Fibroblast of skin of scalp (primary cell): Measurements from ENCODE around the gene IL31RA.

Experiments used
- DNase-seq: peaks from one replicate; pipeline ENCODE4 v3.0.0-alpha.2; 2013

Gene IL31RA

DNA sequence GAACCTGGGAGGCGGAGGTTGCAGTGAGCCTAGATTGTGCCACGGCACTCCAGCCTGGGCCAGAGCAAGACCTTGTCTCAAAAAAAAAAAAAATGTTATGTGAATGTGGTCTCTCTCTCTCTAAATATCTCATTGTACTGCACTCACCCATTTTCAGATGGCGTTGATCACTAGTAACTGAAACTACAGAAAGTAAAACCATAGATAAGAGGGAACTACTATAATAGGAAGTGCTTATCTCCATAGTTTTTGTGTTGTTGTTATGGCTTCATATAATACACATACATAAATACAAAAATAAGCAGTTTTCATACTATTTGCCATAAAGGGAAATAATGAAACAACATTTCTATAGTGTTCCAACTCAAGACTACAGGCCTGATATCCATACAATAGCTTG is 9.1 kb downstream of the IL31RA start:
- no peak for DNase-seq

DNA sequence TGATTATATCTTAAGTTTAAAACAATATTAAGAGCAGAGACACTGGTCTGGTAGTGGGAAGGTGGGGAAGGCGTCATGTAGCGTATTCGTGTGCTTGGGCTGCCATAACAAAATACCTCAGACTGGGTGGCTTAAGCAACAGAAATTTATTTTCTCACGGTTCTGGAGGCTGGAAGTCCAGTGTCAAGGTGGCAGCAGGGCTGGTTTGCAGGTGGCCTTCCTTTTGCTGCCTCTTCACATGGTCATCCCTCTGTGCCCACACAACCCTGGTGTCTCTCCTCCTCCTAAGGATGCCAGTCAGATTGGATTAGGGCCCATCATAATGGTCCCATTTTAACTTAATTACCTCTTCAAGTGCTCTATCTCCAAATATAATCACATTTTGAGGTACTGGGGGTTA is 9.6 kb downstream of the IL31RA start:
- no peak for DNase-seq

DNA sequence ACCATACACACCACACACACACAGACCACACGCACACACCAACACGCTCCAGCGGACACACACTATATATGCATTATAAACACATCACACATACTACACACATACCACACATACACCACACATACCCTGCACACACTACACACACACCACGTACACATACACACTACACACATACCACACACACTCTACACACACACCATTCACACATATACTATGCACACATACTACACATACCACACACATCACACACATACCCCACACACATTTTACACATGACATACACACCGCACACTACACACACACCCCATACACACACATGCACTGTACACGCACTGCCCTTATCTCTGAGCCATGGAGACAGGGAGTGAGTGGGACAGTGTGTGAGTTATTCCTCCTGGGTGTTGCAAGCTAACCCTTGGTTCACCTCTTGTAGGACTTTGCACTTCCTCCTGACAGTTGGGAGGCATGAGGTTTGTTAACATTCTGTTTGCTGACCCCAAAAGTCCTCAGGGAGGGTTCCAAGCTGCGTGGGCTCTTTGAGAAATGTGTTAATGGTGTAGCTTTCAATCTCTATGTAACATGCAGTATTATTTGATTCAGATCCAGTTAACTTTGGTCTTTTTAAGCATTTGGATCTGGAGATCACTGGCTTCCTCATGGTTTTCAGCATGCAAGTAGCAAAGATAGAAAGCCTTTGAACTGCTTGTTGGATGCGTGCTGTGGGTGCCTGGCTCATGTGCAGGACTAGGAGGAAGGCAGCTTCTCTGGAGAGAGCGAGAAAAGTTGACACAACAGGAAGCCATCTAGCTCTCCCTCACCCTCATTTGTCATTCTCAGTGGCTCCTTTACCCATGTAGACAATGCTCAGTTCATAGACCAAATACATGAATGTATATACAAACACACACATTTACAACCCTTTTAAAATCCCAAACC is 13.7 kb downstream of the IL31RA start:
- no peak for DNase-seq

DNA sequence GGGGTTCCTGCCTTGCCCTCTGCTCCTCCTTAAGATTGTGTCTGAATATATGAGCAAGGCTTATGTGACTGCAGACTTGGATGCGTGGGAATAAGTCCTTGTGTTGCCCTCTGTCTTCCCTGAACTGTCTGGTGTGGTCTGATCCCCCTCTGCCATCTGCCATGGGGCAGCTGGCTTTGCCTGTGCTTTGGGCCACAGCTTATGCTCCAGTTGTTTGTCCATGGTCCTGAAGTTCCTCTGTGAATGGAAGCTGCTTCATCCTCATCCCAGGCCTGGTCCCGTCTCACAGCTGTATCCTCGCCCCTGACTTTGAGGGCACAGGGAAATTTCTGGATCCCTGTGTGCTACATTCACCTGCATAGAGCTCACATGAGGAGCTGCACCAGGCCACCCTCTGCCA is 14.7 kb downstream of the IL31RA start:
- peak; percentile 33 for DNase-seq

DNA sequence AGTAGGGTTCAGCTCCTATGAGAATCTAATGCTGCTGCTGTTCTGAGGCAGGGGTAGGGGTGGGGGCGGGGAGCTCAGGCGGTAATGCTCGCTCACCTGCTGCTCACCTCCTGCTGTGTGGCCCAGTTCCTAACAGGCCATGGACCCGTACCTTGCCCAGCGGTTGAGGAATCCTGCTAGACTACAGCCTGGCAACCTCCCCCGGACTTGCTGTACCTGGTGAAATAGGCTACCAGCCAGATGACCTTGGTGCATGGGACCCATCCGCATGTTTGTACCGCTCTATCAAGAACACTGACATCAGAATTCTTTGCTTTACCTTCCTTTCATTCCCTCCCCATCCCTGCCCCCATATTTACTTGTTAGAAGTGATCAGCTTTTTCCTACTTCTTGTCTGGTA is 15.3 kb downstream of the IL31RA start:
- DNase-seq: no peak

DNA sequence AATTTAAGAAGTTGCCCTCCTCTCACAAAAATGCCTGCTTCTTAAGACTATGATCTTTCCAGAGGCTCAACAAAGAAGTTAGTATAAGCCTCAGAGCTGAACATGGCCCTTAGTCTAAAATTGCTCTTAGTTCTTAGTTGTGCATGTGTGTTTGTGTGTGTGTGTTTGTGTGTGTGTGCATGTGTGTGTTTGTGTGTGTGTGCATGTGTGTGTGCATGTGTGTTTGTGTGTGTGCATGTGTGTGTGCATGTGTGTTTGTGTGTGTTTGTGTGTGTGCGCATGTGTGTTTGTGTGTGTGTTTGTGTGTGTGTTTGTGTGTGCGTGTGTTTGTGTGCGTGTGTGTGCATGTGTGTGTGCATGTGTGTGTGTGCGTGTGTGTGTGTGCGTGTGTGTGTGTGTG is 15.8 kb downstream of the IL31RA start:
- no peak for DNase-seq

DNA sequence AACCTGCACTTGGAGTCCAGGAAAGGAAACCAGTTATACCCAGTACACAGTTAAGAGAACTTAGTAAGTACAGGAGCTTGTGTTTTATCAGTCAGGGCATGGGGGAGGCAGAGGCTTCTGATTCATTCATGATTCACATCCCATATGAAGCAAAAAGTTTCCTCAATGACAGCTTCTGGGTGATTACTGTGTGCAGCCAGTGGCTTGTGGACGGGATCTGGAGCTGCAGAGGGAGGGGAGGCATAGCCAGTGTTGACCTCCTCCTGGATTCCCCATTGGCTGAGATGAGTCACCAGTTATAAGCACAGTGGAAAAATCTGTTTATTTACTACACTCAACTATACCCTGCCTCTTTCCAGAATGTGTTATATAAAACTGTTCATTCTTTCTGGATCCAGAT is 17.7 kb downstream of the IL31RA start:
- peak; percentile 95 for DNase-seq

DNA sequence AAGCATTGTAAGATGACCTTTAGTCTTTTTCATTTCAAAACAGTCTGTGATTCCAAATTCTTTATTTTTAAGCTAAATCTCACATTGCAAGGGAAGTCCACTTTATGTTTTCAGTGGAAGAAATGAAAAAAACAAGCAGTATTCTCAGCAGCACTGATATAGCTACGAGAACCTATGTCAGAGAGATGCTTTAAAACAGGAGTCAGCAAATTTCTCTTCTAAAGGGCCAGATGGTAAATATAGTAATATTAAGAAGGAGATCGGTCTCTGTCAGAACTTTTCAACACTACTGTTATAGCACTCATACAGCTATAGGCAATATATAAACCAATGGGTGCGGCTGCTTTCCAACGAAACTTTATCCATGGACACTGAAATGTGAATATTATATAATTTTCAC is 18.7 kb downstream of the IL31RA start:
- DNase-seq: no peak

DNA sequence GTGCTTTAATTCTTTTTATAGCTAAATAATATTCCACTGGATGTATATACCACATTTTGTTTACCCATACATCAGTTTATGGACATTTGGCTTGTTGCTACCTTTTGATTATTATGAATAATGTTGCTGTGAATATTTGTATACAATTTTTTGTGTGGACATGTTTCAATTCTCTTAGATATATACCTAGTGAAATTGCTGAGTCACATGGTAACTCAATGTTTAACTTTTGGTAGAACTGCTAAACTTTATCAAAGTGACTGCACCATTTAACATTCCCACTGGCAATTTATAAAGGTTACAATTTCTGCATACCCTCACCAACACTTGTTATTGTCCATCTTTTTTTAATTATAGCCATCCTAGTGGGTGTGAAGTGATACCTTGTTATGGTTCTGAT is 22.1 kb downstream of the IL31RA start:
- DNase-seq: no peak

DNA sequence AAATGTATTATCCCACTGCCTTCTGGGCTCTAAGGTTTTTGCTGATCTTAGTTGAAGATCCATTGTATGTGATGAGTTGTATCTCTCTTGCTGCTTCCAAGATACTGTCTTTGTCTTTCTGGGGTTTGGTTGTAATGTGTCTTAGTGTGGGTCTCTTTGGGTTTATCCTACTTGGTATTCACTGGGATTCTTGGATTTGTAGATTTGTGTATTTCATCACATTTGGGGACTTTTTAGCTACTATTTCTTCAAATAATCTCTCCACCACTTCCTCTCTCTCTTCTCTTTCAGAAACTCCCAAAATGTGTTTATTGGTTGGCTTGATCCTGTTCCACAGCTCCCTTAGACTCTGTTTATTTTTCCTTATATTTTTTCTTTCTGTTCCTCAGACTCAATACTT is 26.5 kb downstream of the IL31RA start:
- DNase-seq: no peak

DNA sequence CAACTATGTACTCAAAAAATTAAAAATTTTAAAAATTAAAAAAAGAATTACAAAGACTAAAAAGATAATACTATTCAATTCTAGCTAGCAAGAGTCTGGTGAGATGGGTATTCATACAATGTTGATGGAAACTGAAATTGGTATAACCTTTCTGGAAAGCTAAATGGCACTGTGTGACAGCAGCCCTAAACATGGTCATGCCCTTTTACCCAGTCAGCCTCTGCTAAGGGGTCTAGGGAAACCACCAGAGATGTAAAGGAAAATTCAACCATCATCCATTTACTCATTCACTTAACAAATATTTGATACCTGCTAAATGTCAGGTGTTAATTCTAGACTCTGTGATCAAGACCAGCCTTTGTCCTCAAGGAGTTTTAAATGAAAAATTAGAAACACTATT is 29.3 kb downstream of the IL31RA start:
- no peak for DNase-seq

DNA sequence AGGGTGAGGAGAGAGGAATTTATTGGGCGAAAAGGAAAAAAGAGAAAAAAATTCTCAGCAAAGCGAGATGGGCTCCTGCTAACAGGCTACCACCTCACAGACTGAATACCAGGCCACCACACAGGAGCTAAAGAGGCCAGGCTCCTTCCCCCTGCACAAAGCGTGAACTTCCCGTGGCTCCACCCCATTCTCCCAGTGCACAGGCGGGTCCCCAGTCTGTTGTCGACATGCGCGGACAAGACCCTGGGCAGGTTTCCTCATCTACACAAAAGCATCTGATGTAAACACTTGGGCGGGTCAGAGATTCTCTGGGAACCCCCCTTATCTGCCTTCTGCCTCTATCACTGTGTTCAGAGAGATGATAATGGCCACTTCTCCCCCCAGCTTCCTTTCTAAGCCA is 34.2 kb downstream of the IL31RA start:
- no peak for DNase-seq

DNA sequence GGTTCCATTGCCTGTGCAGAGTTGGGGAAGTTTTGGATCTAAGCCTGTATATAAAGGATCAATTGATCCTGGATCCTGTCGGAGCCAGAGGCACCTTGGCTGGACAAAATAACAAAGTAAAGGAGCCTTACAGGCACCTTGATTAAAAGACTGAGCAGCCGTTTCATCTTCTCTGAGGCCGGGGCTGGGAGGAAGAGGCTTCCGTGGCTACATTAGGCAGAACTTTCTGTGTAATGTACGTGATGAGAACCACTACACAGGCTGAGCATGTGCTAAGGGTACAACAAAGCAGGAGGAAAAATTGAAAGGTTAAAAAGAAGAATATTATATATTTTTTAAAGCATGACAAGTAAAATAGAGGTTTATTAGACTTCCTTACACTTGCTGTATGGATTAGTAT is 37.0 kb downstream of the IL31RA start:
- DNase-seq: no peak

DNA sequence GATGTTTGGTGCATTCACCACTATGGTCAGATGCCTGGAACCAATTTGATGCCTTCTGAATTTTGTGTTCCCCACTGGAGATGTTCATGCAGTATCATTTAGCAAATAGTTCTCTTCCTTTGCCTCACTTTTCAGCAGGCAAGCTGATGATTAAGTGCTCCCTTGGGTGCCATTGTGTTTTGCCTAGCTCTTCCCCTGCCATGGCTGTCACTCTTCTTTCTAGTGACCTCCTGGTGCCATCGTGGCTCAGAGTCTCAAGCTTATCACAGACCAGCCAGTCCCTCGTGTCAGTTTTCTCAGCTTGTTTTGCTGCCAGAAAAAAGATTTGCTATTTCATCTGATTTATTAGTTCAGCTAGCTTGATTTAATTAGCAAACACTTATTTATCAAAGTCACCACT is 41.3 kb downstream of the IL31RA start:
- DNase-seq: peak; percentile 48

DNA sequence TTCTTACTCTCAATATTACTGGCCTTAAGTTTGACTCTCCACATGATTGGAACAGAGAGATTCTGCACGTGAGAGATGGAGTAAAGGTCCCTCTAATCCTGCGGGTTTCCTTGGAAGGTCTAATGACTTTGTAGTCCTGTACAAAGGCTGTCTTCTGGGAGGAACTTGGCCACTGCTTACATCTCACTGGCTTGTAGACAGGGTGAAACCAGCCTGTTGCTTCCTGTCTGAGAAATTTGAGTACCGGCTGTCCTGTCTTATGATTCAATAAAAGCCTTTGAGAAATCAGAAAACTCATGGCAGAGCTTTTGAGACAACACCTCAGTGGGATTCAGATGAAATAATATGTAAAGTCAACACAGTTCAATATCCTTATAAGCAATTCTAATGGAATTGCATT is 43.0 kb downstream of the IL31RA start:
- DNase-seq: no peak

DNA sequence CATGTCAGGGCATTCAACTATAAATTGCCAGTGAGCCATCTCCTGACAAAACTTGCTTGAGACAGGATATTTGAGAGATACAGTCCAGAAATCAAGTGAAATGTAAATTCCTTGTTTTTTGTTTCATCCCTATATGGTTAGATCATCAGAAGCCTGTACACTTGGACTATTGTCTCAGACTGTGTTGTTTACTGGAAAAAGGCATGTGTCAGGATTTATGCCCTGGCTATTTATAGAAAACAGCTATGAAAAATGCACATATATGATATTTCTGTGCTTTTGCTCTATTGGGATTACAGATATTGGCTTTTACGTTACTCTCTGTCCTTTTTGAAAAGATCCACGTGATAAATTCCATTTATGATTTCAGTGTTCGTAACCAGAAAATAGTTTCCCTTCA is 44.2 kb downstream of the IL31RA start:
- peak; percentile 53 for DNase-seq

DNA sequence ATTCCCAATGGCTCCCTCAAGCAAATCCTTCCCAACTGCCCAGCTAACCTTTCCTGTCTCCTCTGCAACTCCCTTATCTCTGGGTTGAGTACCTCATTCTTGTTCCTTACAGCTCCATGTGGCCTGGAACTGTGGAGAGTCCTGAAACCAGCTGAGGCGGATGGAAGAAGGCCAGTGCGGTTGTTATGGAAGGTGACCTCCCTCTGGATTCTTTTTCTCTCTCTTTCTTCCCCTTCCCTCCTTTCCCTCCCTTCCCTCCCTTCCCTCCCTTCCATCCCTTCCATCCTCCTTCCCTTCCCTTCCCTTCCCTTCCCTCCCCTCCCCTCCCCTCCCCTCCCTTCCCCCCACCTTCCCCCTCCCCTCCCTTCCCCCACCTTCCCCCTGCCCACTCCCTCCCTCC is 45.1 kb downstream of the IL31RA start:
- no peak for DNase-seq

DNA sequence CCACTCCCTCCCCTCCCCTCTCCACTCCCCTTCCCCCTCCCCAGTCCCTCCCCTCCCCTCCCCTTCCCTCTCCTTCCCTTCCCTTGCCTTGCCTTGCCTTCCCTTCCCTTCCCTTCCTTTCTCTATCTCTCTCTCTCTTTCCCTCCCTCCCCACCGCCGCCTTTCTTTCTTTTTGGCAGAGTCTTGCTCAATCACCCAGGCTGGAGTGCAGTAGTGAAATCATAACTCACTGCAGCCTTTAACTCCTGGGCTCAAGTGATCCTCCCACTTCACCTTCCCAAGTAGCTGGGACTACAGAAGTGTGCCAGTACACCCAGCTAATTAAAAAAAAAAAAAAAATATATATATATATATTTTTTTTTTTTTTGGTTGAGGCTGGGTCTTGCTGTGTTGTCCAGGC is 45.5 kb downstream of the IL31RA start:
- no peak for DNase-seq

DNA sequence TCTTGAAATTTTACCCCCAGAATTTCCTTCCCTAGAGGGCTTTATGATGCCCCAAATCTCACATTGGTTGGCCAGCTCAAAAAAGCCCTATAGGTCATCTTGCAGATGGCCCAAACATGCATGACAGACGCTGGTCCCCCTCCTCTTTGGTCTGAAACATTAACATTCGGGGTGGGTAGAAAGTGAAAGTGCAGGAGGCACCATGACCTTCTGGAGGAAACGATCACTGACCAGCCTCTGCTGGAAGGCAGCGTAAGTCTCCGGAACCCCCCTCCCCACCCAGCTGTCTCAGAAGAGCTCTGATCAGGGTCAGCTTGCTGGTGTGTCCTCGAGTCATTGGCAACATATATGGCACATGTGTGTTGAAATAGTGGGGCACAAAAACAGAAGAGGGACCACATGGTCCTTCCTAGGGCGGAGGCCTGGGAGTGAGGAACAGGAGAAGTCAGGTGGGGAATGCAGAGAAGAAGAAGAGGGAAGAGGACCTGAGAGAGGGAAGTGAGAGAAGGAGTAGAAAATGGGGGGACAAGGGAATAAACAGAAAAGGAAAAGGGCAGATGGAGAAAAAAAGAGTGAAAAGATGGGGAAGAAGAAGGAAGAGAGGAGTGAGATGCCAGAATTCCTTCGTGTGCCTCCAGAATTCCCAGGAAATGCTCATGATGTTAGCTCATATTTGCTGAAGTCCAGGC is 46.2 kb downstream of the IL31RA start:
- DNase-seq: no peak

DNA sequence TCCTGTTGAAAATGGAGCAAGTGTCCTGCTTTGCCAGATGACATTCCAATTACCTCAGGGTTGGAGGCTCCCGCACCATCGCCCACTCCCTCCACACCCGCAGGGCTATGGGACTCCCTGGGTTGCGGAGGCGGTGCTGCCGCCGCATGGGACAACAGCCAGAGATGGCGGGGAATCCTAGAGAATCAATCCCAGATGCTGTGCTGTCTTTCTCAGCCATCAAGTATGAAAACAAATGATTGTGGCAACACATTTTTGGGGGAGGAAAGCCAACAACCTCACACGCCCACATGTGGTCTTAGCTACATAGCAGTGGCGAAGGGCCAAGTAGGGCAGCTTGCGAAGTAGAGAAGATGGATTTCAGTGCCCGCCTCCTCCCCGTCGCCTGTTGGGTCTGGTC is 46.7 kb downstream of the IL31RA start:
- peak; percentile 100 for DNase-seq

DNA sequence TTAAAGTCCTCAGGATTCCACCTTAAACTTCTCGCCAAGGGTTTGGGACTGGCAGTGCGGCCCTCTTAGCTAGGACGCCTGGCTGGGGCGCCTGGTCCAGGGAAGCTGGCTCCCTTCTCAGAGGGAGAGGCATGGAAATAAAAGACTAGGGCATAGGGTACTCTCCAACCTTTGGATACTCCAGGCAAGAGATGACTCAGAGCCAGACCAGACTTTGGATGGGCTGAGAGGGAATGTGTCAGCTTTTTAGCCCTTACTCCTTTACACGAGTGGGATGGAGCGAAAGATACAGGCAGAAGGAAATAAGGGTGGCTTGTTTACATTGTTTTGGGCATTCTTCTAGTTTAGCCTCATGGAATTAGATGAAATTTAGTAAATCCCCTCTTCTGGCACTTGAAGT is 48.2 kb downstream of the IL31RA start:
- peak; percentile 68 for DNase-seq

DNA sequence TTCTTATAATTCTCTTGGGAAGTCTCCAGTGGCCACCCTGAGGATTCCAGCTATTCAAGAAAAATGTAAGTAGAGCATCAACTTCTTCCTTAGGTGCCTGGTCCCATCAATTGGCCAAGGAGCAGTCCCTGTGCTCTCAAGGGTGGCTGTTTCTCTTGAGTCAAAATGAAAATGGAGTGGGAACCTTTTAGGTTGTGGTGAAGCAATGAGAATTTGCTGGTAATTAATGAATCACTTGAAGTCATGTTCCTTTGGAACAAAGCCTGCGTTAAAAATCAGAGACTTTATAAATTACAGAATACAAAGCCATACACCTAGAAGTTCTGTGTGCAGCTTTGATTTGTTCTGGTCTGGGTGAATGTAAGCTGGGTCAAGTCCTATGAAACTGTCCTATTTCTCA is 48.9 kb downstream of the IL31RA start:
- no peak for DNase-seq

DNA sequence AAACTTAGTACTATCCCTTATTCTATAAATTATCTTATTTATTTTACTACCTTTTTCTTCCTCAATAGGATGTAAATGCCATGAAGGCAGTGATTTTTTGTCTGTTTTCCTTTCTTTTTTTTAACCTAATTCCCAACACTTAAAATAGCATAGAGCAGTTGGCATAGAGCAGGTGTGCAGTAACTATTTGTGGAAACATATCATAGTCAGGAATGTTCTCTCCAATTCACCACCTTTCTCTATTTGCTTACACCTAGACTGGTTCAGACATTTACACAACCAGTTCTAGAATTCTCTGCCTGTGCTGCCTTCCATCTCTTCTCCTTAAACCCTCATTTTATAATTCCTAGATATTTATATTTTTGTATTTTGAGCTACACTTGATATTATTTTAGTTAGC is 49.6 kb downstream of the IL31RA start:
- no peak for DNase-seq

DNA sequence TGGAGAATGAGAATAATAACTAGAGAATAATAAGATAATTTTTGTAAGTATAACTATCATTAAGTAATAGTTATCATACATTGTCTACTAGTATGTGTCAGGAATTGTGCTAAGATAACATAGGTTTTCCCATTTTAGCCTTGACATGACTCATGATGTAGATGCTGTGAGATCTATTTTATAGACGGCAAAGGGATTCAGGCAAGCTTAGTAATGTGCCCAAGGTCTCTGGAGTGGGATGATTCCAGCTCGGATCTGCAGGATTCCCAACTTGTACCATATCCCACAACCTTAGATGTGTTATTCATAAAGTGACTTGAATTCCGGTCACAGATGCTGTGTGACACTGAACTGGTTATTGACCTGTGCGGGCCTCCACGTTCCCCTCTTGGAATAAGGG is 51.5 kb downstream of the IL31RA start:
- no peak for DNase-seq
